ENCODE measurements around the gene MED13L.

DNA sequence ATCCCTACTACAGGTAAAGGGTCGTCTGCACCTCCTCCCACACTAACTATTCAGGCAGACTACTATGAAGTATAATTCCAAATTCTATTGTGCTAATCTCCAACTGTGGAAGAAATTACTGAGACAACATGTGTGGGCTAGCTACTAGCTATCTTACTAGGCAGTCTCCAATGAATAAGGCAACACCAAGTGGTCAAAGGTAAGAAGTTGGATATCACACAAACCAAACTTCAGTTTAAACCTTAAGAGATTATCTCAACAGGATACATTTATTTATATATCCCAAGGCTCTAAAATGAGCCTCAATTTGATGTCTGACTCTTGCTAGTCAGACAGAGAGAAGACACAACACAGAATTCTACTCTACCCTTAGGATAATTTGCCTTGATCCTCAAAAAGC, 14.1 kb downstream of the MED13L start:
- no peak for TF ChIP-seq CTCF (IDR thresholded peaks at IDR 0.05)
- TF ChIP-seq EZH2 (IDR thresholded peaks at IDR 0.05; ENCODE audit: borderline replicate concordance, insufficient read depth, low read depth, low read length, poor library complexity, severe bottlenecking) = no peak

Data from B cell (primary cell).